NCI-H226 (cell line): ENCODE results near the gene RIPOR3.
"Not testable (repeated sequence)": the region's sequence is repeated elsewhere in the genome, so short reads cannot be mapped to it uniquely, and the experiment has no call there.

Experiments used
- DNase-seq: peaks from one replicate; pipeline ENCODE4 v3.0.0-alpha.2; 2015

RIPOR3 gene

GRCh38 chr20:50629670-50630045, 61.7 kb downstream of the RIPOR3 start:
- DNase-seq: no peak

GRCh38 chr20:50628853-50629669, 62.3 kb downstream of the RIPOR3 start:
- no peak for DNase-seq

- DNase-seq: no peak
Measured at GRCh38 chr20:50628332-50628731, 63.0 kb downstream of the RIPOR3 start.

GRCh38 chr20:50627747-50628146, 63.6 kb downstream of the RIPOR3 start:
- no peak for DNase-seq

- peak; percentile 31 for DNase-seq
Measured at GRCh38 chr20:50625986-50626677, 65.2 kb downstream of the RIPOR3 start.

- DNase-seq: peak; percentile 34
Measured at GRCh38 chr20:50624351-50625016, 66.9 kb downstream of the RIPOR3 start.

- DNase-seq: no peak
Measured at GRCh38 chr20:50621068-50621665, 70.2 kb downstream of the RIPOR3 start.

GRCh38 chr20:50620459-50620858, 70.9 kb downstream of the RIPOR3 start:
- not testable (repeated sequence) for DNase-seq

- no peak for DNase-seq
Measured at GRCh38 chr20:50618537-50618936, 72.8 kb downstream of the RIPOR3 start.

- DNase-seq: no peak
Measured at GRCh38 chr20:50617022-50617421, 74.3 kb downstream of the RIPOR3 start.

- DNase-seq: no peak
Measured at GRCh38 chr20:50615407-50615806, 75.9 kb downstream of the RIPOR3 start.

GRCh38 chr20:50613438-50614169, 77.7 kb downstream of the RIPOR3 start:
- DNase-seq: no peak

- no peak for DNase-seq
Measured at GRCh38 chr20:50611128-50611810, 80.1 kb downstream of the RIPOR3 start.

GRCh38 chr20:50610212-50610718, 81.1 kb downstream of the RIPOR3 start:
- DNase-seq: no peak

- no peak for DNase-seq
Measured at GRCh38 chr20:50609438-50609989, 81.8 kb downstream of the RIPOR3 start.

GRCh38 chr20:50608750-50609104, 82.6 kb downstream of the RIPOR3 start:
- no peak for DNase-seq

- no peak for DNase-seq
Measured at GRCh38 chr20:50607850-50608749, 83.2 kb downstream of the RIPOR3 start.

GRCh38 chr20:50607436-50607835, 83.9 kb downstream of the RIPOR3 start:
- no peak for DNase-seq

- no peak for DNase-seq
Measured at GRCh38 chr20:50605136-50605535, 86.2 kb downstream of the RIPOR3 start.

- DNase-seq: no peak
Measured at GRCh38 chr20:50604451-50604850, 86.9 kb downstream of the RIPOR3 start.
